ENCODE data around the gene CCDC85A. TPM values are rescaled to one million over a fixed set of nuclear protein-coding genes. Genes with fewer than 3 reads are reported as not detected.

The CCDC85A gene
- total RNA-seq, 4 donors from 2014 or later: 2.8 to 12.2 (median 5.4) TPM

GRCh38 chr2:56361844-56362243 lies 178.1 kb downstream of the CCDC85A start:
- H3K9me3 ChIP-seq: no peaks in the 10 kb centered on the region
- H3K27me3 ChIP-seq: no peaks in the 10 kb centered on the region
- WGBS, 2 donors: 84 to 88% methylated on average over 2 of the region's 2 CpGs
- no peaks in the 10 kb centered on the region for H3K4me1 ChIP-seq
- DNase-seq (ENCODE audit: low spot score in 2 of 2): no peak
- no peaks in the 10 kb centered on the region for H3K36me3 ChIP-seq
- H3K27ac ChIP-seq: no peak overlapping the region
- TF ChIP-seq POLR2A (IDR thresholded peaks at IDR 0.05): no peak
- TF ChIP-seq CTCF (IDR thresholded peaks at IDR 0.05): no peak
- TF ChIP-seq EP300 (IDR thresholded peaks at IDR 0.05): no peak
- H3K4me3 ChIP-seq: no peak overlapping the region

DNA sequence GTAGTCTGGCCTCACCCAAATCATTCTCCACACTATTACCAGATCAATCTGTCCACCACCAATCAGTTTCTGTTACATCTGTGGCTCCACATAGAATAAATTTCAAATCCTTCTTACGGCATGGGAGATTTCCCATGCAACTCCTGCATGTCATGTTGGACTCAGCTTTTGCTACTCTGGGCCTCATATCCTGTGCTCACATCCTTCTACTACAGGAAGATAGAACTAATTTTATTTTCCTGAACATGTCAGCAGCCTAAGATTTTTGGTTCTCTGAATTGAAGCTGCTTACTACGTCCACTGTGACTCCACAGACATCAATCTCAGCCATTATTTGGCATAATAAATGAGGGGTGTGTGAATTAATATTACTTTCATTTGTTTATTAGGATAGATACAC lies 181.1 kb downstream of the CCDC85A start:
- TF ChIP-seq EP300 (IDR thresholded peaks at IDR 0.05): no peak
- TF ChIP-seq CTCF (IDR thresholded peaks at IDR 0.05): no peak
- Histone ChIP-seq H3K27ac (no peak overlapping the region), H3K4me3 (no peak overlapping the region), H3K4me1 (no peaks in the 10 kb centered on the region), H3K36me3 (no peaks in the 10 kb centered on the region), H3K27me3 (no peaks in the 10 kb centered on the region), H3K9me3 (no peaks in the 10 kb centered on the region)
- no peak for DNase-seq (ENCODE audit: low spot score in 2 of 2)
- 78 to 79% methylated on average over 2 of the region's 2 CpGs for WGBS, 2 donors

GRCh38 chr2:56369316-56369715 lies 185.5 kb downstream of the CCDC85A start:
- Histone ChIP-seq H3K36me3 (no peaks in the 10 kb centered on the region), H3K27me3 (no peaks in the 10 kb centered on the region), H3K27ac (no peak overlapping the region), H3K4me1 (no peaks in the 10 kb centered on the region), H3K9me3 (no peaks in the 10 kb centered on the region), H3K4me3 (no peak overlapping the region)
- no peak for TF ChIP-seq POLR2A (IDR thresholded peaks at IDR 0.05)
- 90 to 91% methylated on average over 2 of the region's 2 CpGs for WGBS, 2 donors
- no peak for DNase-seq (ENCODE audit: low spot score in 2 of 2)

DNA sequence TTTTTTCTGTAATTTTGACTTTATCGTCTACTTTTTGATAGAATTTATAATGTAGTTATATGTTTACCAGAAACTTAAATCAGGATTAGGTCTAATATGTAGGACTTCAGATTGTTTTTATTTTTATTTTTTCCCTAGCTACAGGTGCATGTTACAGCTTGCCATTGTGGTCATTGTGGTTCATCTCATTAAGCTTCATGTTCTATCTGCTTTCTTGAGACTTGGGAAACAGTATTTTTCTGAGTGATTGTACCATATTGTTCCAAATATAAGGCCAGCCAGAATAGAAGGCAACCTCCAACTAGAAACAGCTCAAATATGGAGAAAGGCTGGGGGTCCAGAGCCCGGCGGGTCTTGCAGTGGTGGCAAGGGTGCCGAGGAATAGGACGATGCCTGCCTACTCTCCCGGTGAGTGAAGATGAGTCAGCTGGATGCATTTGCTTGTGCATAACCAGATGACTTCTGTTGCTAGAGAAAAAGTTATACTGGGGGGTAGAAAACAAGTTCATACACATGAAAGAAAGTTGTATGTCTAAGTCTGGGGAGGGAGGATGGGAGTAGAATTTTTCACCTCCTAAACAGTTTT lies 188.4 kb downstream of the CCDC85A start:
- 96 to 97% methylated on average over 6 of the region's 6 CpGs for WGBS, 2 donors

GRCh38 chr2:56375251-56375650 lies 191.5 kb downstream of the CCDC85A start:
- TF ChIP-seq POLR2A (IDR thresholded peaks at IDR 0.05) (no peak), EP300 (IDR thresholded peaks at IDR 0.05) (no peak), CTCF (IDR thresholded peaks at IDR 0.05) (no peak)
- 40 to 54% methylated on average over 1 of the region's 1 CpG for WGBS, 2 donors

More for the DNA sequence above, 188.4 kb downstream of the CCDC85A start:
- H3K9me3 ChIP-seq: no peaks in the 10 kb centered on the region
- H3K36me3 ChIP-seq: no peaks in the 10 kb centered on the region
- no peaks in the 10 kb centered on the region for H3K4me1 ChIP-seq
- H3K27ac ChIP-seq: no peak overlapping the region
- TF ChIP-seq EP300 (IDR thresholded peaks at IDR 0.05): no peak
- no peak for TF ChIP-seq POLR2A (IDR thresholded peaks at IDR 0.05)
- H3K4me3 ChIP-seq: no peak overlapping the region
- DNase-seq (ENCODE audit: low spot score in 2 of 2): no peak
- H3K27me3 ChIP-seq: no peaks in the 10 kb centered on the region

DNA sequence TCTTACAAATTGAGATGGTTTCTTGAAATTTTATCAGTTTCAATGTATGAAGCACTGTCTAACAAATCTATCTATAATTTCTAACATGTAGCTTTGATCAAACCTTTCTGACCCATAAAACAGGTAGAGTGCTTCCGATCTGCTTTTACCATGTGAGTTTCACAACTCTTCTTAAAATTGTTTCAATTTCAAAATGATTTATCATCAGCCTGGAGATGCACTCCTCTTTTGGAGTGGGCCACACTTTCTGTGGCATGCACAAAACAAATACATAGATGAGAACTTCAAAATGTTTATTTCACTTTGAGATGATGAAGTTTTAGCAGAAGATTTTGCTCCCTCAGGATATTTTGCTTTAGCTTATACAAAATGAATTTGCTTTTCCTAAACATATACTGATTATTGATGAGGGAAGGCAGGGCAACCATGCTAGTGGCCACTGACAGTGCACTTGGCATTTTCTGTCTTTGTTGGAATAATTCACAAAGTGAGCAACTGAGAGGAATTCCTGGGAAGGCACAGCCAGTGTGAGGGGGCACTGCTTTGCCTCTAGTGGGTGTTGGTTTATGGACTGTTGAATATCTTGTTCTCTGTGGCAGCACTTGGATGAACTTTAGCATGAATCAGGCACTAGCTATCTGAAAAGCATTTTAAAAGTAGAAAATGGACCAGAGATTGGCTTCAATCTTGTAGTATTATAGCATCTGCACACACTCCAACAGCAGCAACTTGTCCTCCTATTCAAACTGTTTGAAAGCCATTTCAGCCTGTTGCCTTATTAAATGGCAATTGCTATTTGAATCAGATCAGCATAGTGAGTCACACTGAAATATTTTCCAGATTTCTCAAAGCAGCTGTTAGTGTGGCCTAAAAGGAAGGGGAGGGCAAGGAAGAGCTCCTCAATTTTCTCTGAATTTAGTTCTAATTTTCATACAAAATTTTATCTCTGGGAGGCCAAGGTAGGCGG lies 193.2 kb downstream of the CCDC85A start:
- no peaks in the 10 kb centered on the region for H3K27me3 ChIP-seq
- H3K36me3 ChIP-seq: no peaks in the 10 kb centered on the region
- no peak for DNase-seq (ENCODE audit: low spot score in 2 of 2)
- H3K4me3 ChIP-seq: no peak overlapping the region
- H3K27ac ChIP-seq: no peak overlapping the region
- WGBS, 2 donors: 84 to 88% methylated on average over 2 of the region's 2 CpGs
- no peak for TF ChIP-seq CTCF (IDR thresholded peaks at IDR 0.05)
- TF ChIP-seq POLR2A (IDR thresholded peaks at IDR 0.05): no peak
- no peak for TF ChIP-seq EP300 (IDR thresholded peaks at IDR 0.05)
- no peaks in the 10 kb centered on the region for H3K4me1 ChIP-seq
- no peaks in the 10 kb centered on the region for H3K9me3 ChIP-seq

More at GRCh38 chr2:56375251-56375650, 191.5 kb downstream of the CCDC85A start:
- no peaks in the 10 kb centered on the region for H3K27me3 ChIP-seq
- no peak overlapping the region for H3K27ac ChIP-seq
- no peak for DNase-seq (ENCODE audit: low spot score in 2 of 2)
- H3K9me3 ChIP-seq: no peaks in the 10 kb centered on the region
- no peaks in the 10 kb centered on the region for H3K36me3 ChIP-seq
- H3K4me1 ChIP-seq: no peaks in the 10 kb centered on the region
- H3K4me3 ChIP-seq: no peak overlapping the region

Measured in tibial nerve (tissue), 4 donors.